ENCODE results near the gene RBM10. TPM values are rescaled to one million over a fixed set of nuclear protein-coding genes. Genes with fewer than 3 reads are reported as not detected.

Gene RBM10
- total RNA-seq, 5 donors from 2014 or later (not counting 1 experiment from before 2014, with no cell fraction given) = 37.3 to 60.3 (median 55.8) TPM

GRCh38 chrX:47202877-47203276 is 57.9 kb downstream of the RBM10 start:
- ChIA-PET CTCF (no interaction called here), POLR2A (interaction anchor here in 1 of 2 donors (0.6 kb wide), 1 partner anchor 1336 kb away, joined by 7 read pairs; the partner anchor contains the start of gene TBC1D25)
- no peak overlapping the region for H3K27ac Mint-ChIP-seq
- peaks cover 0 to 6% of the 10 kb centered on the region in 2 experiments for H3K4me1 ChIP-seq (ENCODE audit: control insufficient read depth in 1 of 2, extremely low read depth in 1 of 2, insufficient read depth in 2 of 2, low read length in 2 of 2)
- no peak overlapping the region for H3K27ac ChIP-seq (ENCODE audit: low read length)
- H3K4me1 Mint-ChIP-seq = peaks cover 13 to 26% (median 13%) of the 10 kb centered on the region in 3 donors
- H3K9me3 Mint-ChIP-seq = no peaks in the 10 kb centered on the region
- H3K4me3 ChIP-seq (ENCODE audit: control insufficient read depth in 1 of 2, extremely low read depth in 1 of 2, low read length in 1 of 2) = no peak overlapping the region
- H3K4me3 Mint-ChIP-seq = no peak overlapping the region
- H3K36me3 Mint-ChIP-seq = peaks cover 37% of the 10 kb centered on the region
- no peaks in the 10 kb centered on the region for H3K9me3 ChIP-seq
- H3K27me3 ChIP-seq (replicated peaks in 1 of 2; ENCODE audit: control insufficient read depth in 2 of 2, extremely low read depth in 1 of 2, insufficient read depth in 2 of 2, low read length in 1 of 2) = no peaks in the 10 kb centered on the region
- H3K27me3 Mint-ChIP-seq = no peaks in the 10 kb centered on the region
- DNase-seq (no peak), ATAC-seq (replicated peaks in 1 of 4) (no peak)
- no CpG with 5 or more reads among the region's 4 CpGs for WGBS (ENCODE audit: insufficient coverage)
- H3K36me3 ChIP-seq (ENCODE audit: control insufficient read depth in 2 of 2, extremely low read depth in 1 of 2, insufficient read depth in 1 of 2, low read length in 1 of 2) = peaks cover 30 to 80% of the 10 kb centered on the region in 2 donors

GRCh38 chrX:47204970-47205369 is 59.9 kb downstream of the RBM10 start:
- Histone ChIP-seq H3K9me3 (no peaks in the 10 kb centered on the region), H3K27ac (ENCODE audit: low read length) (no peak overlapping the region), H3K36me3 (ENCODE audit: control insufficient read depth in 2 of 2, extremely low read depth in 1 of 2, insufficient read depth in 1 of 2, low read length in 1 of 2) (peaks cover 34 to 75% of the 10 kb centered on the region in 2 donors), H3K4me3 (ENCODE audit: control insufficient read depth in 1 of 2, extremely low read depth in 1 of 2, low read length in 1 of 2) (no peak overlapping the region), H3K27me3 (replicated peaks in 1 of 2; ENCODE audit: control insufficient read depth in 2 of 2, extremely low read depth in 1 of 2, insufficient read depth in 2 of 2, low read length in 1 of 2) (no peaks in the 10 kb centered on the region), H3K4me1 (ENCODE audit: control insufficient read depth in 1 of 2, extremely low read depth in 1 of 2, insufficient read depth in 2 of 2, low read length in 2 of 2) (no peaks in the 10 kb centered on the region)
- Mint-ChIP-seq H3K4me3 (no peak overlapping the region), H3K36me3 (peaks cover 37% of the 10 kb centered on the region), H3K4me1 (peaks cover 2 to 21% (median 2%) of the 10 kb centered on the region in 3 donors), H3K27me3 (no peaks in the 10 kb centered on the region), H3K9me3 (no peaks in the 10 kb centered on the region), H3K27ac (no peak overlapping the region)
- CTCF ChIA-PET = interaction anchor here (0.6 to 0.8 kb wide), 2 partner anchors 199 to 255 kb away, joined by 3 to 8 read pairs; no protein-coding TSS in a partner anchor
- DNase-seq (no peak), ATAC-seq (replicated peaks in 1 of 4) (no peak)
- 100% methylated on average over 1 of the region's 5 CpGs for WGBS (ENCODE audit: insufficient coverage)
- POLR2A ChIA-PET = no interaction called here

- Mint-ChIP-seq H3K9me3 (no peaks in the 10 kb centered on the region), H3K36me3 (peaks cover 32% of the 10 kb centered on the region), H3K4me3 (no peak overlapping the region), H3K27ac (no peak overlapping the region), H3K4me1 (peaks cover 0 to 19% (median under 1%) of the 10 kb centered on the region in 3 donors), H3K27me3 (no peaks in the 10 kb centered on the region)
- Histone ChIP-seq H3K27ac (ENCODE audit: low read length) (no peak overlapping the region), H3K36me3 (ENCODE audit: control insufficient read depth in 2 of 2, extremely low read depth in 1 of 2, insufficient read depth in 1 of 2, low read length in 1 of 2) (peaks cover 30 to 74% of the 10 kb centered on the region in 2 donors), H3K9me3 (no peaks in the 10 kb centered on the region), H3K4me3 (ENCODE audit: control insufficient read depth in 1 of 2, extremely low read depth in 1 of 2, low read length in 1 of 2) (no peak overlapping the region), H3K4me1 (ENCODE audit: control insufficient read depth in 1 of 2, extremely low read depth in 1 of 2, insufficient read depth in 2 of 2, low read length in 2 of 2) (no peaks in the 10 kb centered on the region), H3K27me3 (replicated peaks in 1 of 2; ENCODE audit: control insufficient read depth in 2 of 2, extremely low read depth in 1 of 2, insufficient read depth in 2 of 2, low read length in 1 of 2) (no peaks in the 10 kb centered on the region)
- POLR2A ChIA-PET = no interaction called here
- CTCF ChIA-PET = no interaction called here
- WGBS (ENCODE audit: insufficient coverage) = no CpG with 5 or more reads among the region's 3 CpGs
- ATAC-seq (replicated peaks in 1 of 4) (no peak), DNase-seq (no peak)
Measured at GRCh38 chrX:47206316-47206715, 61.3 kb downstream of the RBM10 start.

- POLR2A ChIA-PET = no interaction called here
- CTCF ChIA-PET = no interaction called here
- ATAC-seq (replicated peaks in 1 of 4) (no peak), DNase-seq (no peak)
- peaks cover 0 to 6% (median 2%) of the 10 kb centered on the region in 3 donors for H3K4me1 Mint-ChIP-seq
- H3K4me1 ChIP-seq (ENCODE audit: control insufficient read depth in 1 of 2, extremely low read depth in 1 of 2, insufficient read depth in 2 of 2, low read length in 2 of 2) = no peaks in the 10 kb centered on the region
- H3K9me3 Mint-ChIP-seq = no peaks in the 10 kb centered on the region
- H3K4me3 Mint-ChIP-seq = no peak overlapping the region
- no CpG with 5 or more reads among the region's 12 CpGs for WGBS (ENCODE audit: insufficient coverage)
- no peaks in the 10 kb centered on the region for H3K9me3 ChIP-seq
- H3K36me3 Mint-ChIP-seq = peaks cover 33% of the 10 kb centered on the region
- H3K27ac Mint-ChIP-seq = no peak overlapping the region
- no peak overlapping the region for H3K27ac ChIP-seq (ENCODE audit: low read length)
- H3K4me3 ChIP-seq (ENCODE audit: control insufficient read depth in 1 of 2, extremely low read depth in 1 of 2, low read length in 1 of 2) = no peak overlapping the region
- no peaks in the 10 kb centered on the region for H3K27me3 Mint-ChIP-seq
- peaks cover 24 to 74% of the 10 kb centered on the region in 2 donors for H3K36me3 ChIP-seq (ENCODE audit: control insufficient read depth in 2 of 2, extremely low read depth in 1 of 2, insufficient read depth in 1 of 2, low read length in 1 of 2)
- H3K27me3 ChIP-seq (replicated peaks in 1 of 2; ENCODE audit: control insufficient read depth in 2 of 2, extremely low read depth in 1 of 2, insufficient read depth in 2 of 2, low read length in 1 of 2) = no peaks in the 10 kb centered on the region
Measured at GRCh38 chrX:47208108-47208507, 63.1 kb downstream of the RBM10 start.

GRCh38 chrX:47209508-47210238 is 64.7 kb downstream of the RBM10 start:
- H3K36me3 ChIP-seq (ENCODE audit: control insufficient read depth in 2 of 2, extremely low read depth in 1 of 2, insufficient read depth in 1 of 2, low read length in 1 of 2) = peaks cover 29 to 75% of the 10 kb centered on the region in 2 donors
- no peak overlapping the region for H3K27ac Mint-ChIP-seq
- no peaks in the 10 kb centered on the region for H3K9me3 ChIP-seq
- no peaks in the 10 kb centered on the region for H3K9me3 Mint-ChIP-seq
- CTCF ChIA-PET = no interaction called here
- no peak overlapping the region for H3K27ac ChIP-seq (ENCODE audit: low read length)
- H3K27me3 ChIP-seq (replicated peaks in 1 of 2; ENCODE audit: control insufficient read depth in 2 of 2, extremely low read depth in 1 of 2, insufficient read depth in 2 of 2, low read length in 1 of 2) = no peaks in the 10 kb centered on the region
- no peak overlapping the region for H3K4me3 Mint-ChIP-seq
- H3K4me1 ChIP-seq (ENCODE audit: control insufficient read depth in 1 of 2, extremely low read depth in 1 of 2, insufficient read depth in 2 of 2, low read length in 2 of 2) = no peaks in the 10 kb centered on the region
- no peak overlapping the region for H3K4me3 ChIP-seq (ENCODE audit: control insufficient read depth in 1 of 2, extremely low read depth in 1 of 2, low read length in 1 of 2)
- H3K27me3 Mint-ChIP-seq = no peaks in the 10 kb centered on the region
- WGBS (ENCODE audit: insufficient coverage) = 100% methylated on average over 9 of the region's 16 CpGs
- peaks cover 38% of the 10 kb centered on the region for H3K36me3 Mint-ChIP-seq
- POLR2A ChIA-PET = no interaction called here
- DNase-seq (no peak), ATAC-seq (replicated peaks in 1 of 4) (no peak)
- peaks cover 0 to 4% (median 2%) of the 10 kb centered on the region in 3 donors for H3K4me1 Mint-ChIP-seq

GRCh38 chrX:47210661-47211425 is 65.8 kb downstream of the RBM10 start:
- Histone ChIP-seq H3K9me3 (no peaks in the 10 kb centered on the region), H3K4me1 (ENCODE audit: control insufficient read depth in 1 of 2, extremely low read depth in 1 of 2, insufficient read depth in 2 of 2, low read length in 2 of 2) (no peaks in the 10 kb centered on the region), H3K27ac (ENCODE audit: low read length) (no peak overlapping the region), H3K4me3 (ENCODE audit: control insufficient read depth in 1 of 2, extremely low read depth in 1 of 2, low read length in 1 of 2) (no peak overlapping the region), H3K27me3 (replicated peaks in 1 of 2; ENCODE audit: control insufficient read depth in 2 of 2, extremely low read depth in 1 of 2, insufficient read depth in 2 of 2, low read length in 1 of 2) (no peaks in the 10 kb centered on the region), H3K36me3 (ENCODE audit: control insufficient read depth in 2 of 2, extremely low read depth in 1 of 2, insufficient read depth in 1 of 2, low read length in 1 of 2) (peaks cover 31 to 78% of the 10 kb centered on the region in 2 donors)
- Mint-ChIP-seq H3K4me3 (no peak overlapping the region), H3K27ac (no peak overlapping the region), H3K9me3 (no peaks in the 10 kb centered on the region), H3K4me1 (peaks cover 0 to 2% (median 0%) of the 10 kb centered on the region in 3 donors), H3K27me3 (no peaks in the 10 kb centered on the region), H3K36me3 (peaks cover 36% of the 10 kb centered on the region)
- no CpG with 5 or more reads among the region's 15 CpGs for WGBS (ENCODE audit: insufficient coverage)
- ATAC-seq (replicated peaks in 1 of 4) = no peak
- DNase-seq = no peak
- ChIA-PET POLR2A (no interaction called here), CTCF (no interaction called here)

Data from T-cell (primary cell).